Measurements from ENCODE around the gene KCNQ1.

DNA sequence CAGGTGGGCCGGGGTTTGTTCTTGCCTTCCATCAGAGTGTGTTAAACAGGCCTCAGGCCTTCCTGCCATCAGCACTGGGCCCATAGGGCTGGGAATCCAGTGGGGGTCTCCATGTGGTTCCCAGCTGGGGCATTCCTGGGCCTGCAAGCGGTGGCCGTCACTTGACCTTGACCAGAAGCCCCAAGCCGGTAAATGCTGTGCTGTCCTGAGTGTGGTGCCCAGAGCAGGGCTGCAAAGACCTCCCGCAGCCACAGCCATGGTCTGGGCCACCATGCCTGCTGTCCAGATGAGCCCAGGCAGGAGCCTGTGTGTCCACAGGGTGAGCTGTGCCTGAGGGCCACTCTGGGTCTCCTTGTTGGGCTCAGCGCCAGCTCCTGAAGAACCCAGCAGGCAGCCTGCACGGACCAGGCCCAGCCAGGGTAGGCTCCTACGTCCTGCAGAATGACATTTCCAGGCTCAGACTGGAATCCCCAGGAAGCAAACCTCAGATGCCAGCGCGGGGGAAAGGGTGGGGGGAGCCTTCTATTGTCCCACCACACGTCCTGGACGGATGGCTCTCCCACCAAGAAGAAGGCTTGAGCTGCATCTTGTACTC lies 137.6 kb downstream of the KCNQ1 start:
- TF ChIP-seq, protein P1, sequence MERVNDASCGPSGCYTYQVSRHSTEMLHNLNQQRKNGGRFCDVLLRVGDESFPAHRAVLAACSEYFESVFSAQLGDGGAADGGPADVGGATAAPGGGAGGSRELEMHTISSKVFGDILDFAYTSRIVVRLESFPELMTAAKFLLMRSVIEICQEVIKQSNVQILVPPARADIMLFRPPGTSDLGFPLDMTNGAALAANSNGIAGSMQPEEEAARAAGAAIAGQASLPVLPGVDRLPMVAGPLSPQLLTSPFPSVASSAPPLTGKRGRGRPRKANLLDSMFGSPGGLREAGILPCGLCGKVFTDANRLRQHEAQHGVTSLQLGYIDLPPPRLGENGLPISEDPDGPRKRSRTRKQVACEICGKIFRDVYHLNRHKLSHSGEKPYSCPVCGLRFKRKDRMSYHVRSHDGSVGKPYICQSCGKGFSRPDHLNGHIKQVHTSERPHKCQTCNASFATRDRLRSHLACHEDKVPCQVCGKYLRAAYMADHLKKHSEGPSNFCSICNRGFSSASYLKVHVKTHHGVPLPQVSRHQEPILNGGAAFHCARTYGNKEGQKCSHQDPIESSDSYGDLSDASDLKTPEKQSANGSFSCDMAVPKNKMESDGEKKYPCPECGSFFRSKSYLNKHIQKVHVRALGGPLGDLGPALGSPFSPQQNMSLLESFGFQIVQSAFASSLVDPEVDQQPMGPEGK (CRISPR knock-in tag; IDR thresholded peaks at IDR 0.05; ENCODE audit: borderline replicate concordance) = no peak
- TF ChIP-seq TCF4 (CRISPR knock-in tag; IDR thresholded peaks at IDR 0.05; ENCODE audit: borderline replicate concordance) = peak; percentile 43; the same call in 1 of the 2 replicates
- no peak for TF ChIP-seq ZNF8 (CRISPR knock-in tag; IDR thresholded peaks at IDR 0.05)
- TF ChIP-seq CSRNP3 (CRISPR knock-in tag; IDR thresholded peaks at IDR 0.05) = no peak
- TF ChIP-seq TOX (CRISPR knock-in tag; IDR thresholded peaks at IDR 0.05; ENCODE audit: borderline replicate concordance) = no peak

Measured in SK-N-SH treated with all-trans-retinoic acid at 6 μM for 48 hours (cell line).